Right lobe of liver (tissue), 6 donors: ENCODE measurements around the gene GNMT. TPM values are rescaled to one million over a fixed set of nuclear protein-coding genes. Genes with fewer than 3 reads are reported as not detected.
"Not testable (repeated sequence)": the region's sequence is repeated elsewhere in the genome, so short reads cannot be mapped to it uniquely, and the experiment has no call there.

Experiments
- ATAC-seq, 4 donors: fragments of 200-7000 bp; cut with Tn5 transposase; one replicate each; pipeline ENCODE4 v1.9.1; 2020; ENCODE audit warnings: mild to moderate bottlenecking in 4 of 4, moderate library complexity in 4 of 4
- DNase-seq, 3 donors: peaks; one replicate each; pipeline ENCODE4 v3.0.0-alpha.2; 2020
- H3K27ac ChIP-seq, 3 donors: fragments of 200-600 bp; one replicate each; pipeline ENCODE4 v1.8.0; 2022
- H3K27me3 ChIP-seq, 2 donors: fragments of 200-600 bp; one replicate each; pipeline ENCODE4 v1.8.0; 2022
- H3K36me3 ChIP-seq, 4 donors: fragments of 200-600 bp; sonication (generic) in 1 of 4; one replicate each; pipeline versions ENCODE4 v1.5.1 to v1.8.0; 2017 to 2022; ENCODE audit warnings: control low read depth in 1 of 4
- H3K4me1 ChIP-seq, 4 donors: fragments of 200-600 bp; sonication (generic) in 1 of 4; one replicate each; pipeline versions ENCODE4 v1.5.1 to v1.8.0; 2017 to 2022; ENCODE audit warnings: control low read depth in 1 of 4
- H3K4me3 ChIP-seq, 3 donors: fragments of 200-600 bp; one replicate each; pipeline ENCODE4 v1.8.0; 2022
- H3K9me3 ChIP-seq, 4 donors: fragments of 200-600 bp; sonication (generic) in 1 of 4; one replicate each; pipeline versions ENCODE4 v1.5.1 to v1.8.0; 2017 to 2022; ENCODE audit warnings: control low read depth in 1 of 4
- POLR2A ChIP-seq: fragments of 450-650 bp; IDR thresholded peaks from one replicate; pipeline ENCODE4 v1.6.1; 2017; ENCODE audit warnings: antibody characterized with exemption, mild to moderate bottlenecking
- WGBS: methylation state at CpG from one replicate; pipeline ENCODE4 v1.1.6; 2018; ENCODE audit warnings: low coverage, low lambda C conversion rate; ENCODE audit not compliant: insufficient coverage; ENCODE audit errors: missing lambda C conversion rate; 5-methylcytosine and 5-hydroxymethylcytosine counted together
- intact Hi-C, 2 donors: fragments of 100-400 bp; cut with DNase I; formaldehyde crosslinking; loops; one replicate each; pipeline versions ENCODE4 v1.11.2 to v1.14.1; 2022
- total RNA-seq, 6 experiments: library from RNA; depleted of rRNA in 2 of 6; stranded (reverse); fragments of >200 nt in 2 of 6; fragmentation: NEBNext Ultra II Directional in 3 of 6; extraction: Animal tissue kit (Norgen Biotek cat#: 25700) in 3 of 6; gene quantifications; one replicate each; pipeline versions ENCODE4 v1.1.0 to v1.2.4, GENCODE V29; 2016 to 2023
- TF ChIP-seq, protein P1 (sequence below), 4 donors: fragments of 200-600 bp in 3 of 4; fragments of 450-650 bp in 1 of 4; IDR thresholded peaks; one replicate each; pipeline versions ENCODE4 v1.5.1 to v1.8.0; 2016 to 2022; ENCODE audit warnings: antibody characterized with exemption in 4 of 4, mild to moderate bottlenecking in 2 of 4
- donor health status: DM: no; HTN: yes; CAD: no.
- donor health status: DM: no; HTN: no; CAD: no.
- donor health status: DM: no; HTN: no; CAD: no.
- donor health status: DM: no; HTN: yes; CAD: no.
- donor health status: DM: no; HTN: yes; CAD: no.

GNMT gene
- total RNA-seq, 6 experiments from 2014 or later: 13.7 to 470 (median 107) TPM

DNA sequence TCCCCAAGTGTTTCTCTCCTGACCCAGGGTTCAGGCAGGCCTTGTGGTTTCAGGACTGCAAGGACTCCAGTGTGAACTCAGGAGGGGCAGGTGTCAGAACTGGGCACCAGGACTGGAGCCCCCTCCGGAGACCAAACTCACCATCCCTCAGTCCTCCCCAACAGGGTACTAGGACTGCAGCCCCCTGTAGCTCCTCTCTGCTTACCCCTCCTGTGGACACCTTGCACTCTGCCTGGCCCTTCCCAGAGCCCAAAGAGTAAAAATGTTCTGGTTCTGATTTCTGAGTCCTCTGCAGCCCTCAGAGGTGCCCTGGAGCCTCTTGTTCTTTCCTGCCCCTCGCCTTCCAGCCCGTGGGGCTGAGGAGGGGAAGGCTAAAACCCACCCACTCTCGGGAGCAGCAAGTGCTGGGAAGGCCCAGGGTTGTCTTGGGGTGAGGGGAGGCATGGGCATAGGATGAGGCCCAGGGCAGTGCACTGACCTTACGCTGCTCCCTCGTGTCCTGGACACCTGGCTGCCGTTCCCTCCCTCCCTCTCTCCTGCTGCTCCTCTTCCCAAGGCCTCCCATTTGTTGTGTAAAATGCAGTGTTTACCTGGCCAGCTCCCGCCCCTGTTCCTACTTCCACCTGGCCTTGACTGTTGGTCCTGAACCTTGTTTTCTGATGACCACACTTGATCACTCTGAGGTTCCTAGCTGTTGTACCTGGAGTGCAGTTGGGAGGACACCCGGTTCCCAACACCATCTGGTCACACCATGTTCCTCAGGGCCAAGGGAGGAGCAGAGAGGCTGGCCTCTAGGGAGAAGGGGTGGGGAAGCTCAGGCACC lies 21.4 kb upstream of the GNMT start:
- WGBS: 6% methylated on average over 4 of the region's 9 CpGs
- Histone ChIP-seq H3K27me3 (no peaks in the 10 kb centered on the region), H3K36me3 (peaks cover 0 to 26% (median 0%) of the 10 kb centered on the region in 4 donors), H3K9me3 (no peaks in the 10 kb centered on the region), H3K4me3 (peak overlapping the region in 2 of 3 donors; percentile 38 to 49), H3K27ac (peak overlapping the region in 2 of 3 donors; percentile 89), H3K4me1 (peaks cover 0 to 76% (median 30%) of the 10 kb centered on the region in 4 donors)
- peak; percentile 73 to 90 (median 77) for ATAC-seq
- DNase-seq: peak in 2 of 3 donors; percentile 94 to 95
- intact Hi-C loops: no loop called here
- TF ChIP-seq, protein P1, sequence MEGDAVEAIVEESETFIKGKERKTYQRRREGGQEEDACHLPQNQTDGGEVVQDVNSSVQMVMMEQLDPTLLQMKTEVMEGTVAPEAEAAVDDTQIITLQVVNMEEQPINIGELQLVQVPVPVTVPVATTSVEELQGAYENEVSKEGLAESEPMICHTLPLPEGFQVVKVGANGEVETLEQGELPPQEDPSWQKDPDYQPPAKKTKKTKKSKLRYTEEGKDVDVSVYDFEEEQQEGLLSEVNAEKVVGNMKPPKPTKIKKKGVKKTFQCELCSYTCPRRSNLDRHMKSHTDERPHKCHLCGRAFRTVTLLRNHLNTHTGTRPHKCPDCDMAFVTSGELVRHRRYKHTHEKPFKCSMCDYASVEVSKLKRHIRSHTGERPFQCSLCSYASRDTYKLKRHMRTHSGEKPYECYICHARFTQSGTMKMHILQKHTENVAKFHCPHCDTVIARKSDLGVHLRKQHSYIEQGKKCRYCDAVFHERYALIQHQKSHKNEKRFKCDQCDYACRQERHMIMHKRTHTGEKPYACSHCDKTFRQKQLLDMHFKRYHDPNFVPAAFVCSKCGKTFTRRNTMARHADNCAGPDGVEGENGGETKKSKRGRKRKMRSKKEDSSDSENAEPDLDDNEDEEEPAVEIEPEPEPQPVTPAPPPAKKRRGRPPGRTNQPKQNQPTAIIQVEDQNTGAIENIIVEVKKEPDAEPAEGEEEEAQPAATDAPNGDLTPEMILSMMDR (IDR thresholded peaks at IDR 0.05): no peak
- TF ChIP-seq POLR2A: no peak

DNA sequence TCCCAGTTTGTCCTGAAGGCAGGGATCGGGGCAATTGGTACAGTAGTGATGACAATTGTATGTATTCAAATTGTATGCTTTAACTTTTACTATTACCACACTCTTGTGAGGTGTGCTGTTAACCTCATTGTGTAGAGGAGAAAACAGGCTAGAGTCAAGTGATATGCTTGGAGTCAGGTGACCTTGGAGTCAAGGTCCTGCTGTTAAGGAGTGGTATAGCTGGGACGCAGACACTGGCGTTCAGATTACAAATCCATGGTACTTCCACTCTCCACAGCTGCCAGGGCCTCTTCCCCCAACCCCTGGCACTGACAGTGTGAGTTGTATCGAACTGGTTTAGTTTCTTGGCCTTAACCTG lies 20.8 kb upstream of the GNMT start:
- no peaks in the 10 kb centered on the region for H3K27me3 ChIP-seq
- WGBS: 45% methylated on average over 3 of the region's 4 CpGs
- peak overlapping the region in 2 of 3 donors; percentile 84 to 89 for H3K27ac ChIP-seq
- intact Hi-C loops: no loop called here
- peak in 1 of 4 donors; percentile 4 for ATAC-seq
- peaks cover 0 to 20% (median 0%) of the 10 kb centered on the region in 4 donors for H3K36me3 ChIP-seq
- no peak for TF ChIP-seq POLR2A
- TF ChIP-seq, protein P1 (IDR thresholded peaks at IDR 0.05): no peak
- no peak overlapping the region for H3K4me3 ChIP-seq
- H3K4me1 ChIP-seq: peaks cover 0 to 76% (median 30%) of the 10 kb centered on the region in 4 donors
- H3K9me3 ChIP-seq: no peaks in the 10 kb centered on the region
- DNase-seq: no peak

DNA sequence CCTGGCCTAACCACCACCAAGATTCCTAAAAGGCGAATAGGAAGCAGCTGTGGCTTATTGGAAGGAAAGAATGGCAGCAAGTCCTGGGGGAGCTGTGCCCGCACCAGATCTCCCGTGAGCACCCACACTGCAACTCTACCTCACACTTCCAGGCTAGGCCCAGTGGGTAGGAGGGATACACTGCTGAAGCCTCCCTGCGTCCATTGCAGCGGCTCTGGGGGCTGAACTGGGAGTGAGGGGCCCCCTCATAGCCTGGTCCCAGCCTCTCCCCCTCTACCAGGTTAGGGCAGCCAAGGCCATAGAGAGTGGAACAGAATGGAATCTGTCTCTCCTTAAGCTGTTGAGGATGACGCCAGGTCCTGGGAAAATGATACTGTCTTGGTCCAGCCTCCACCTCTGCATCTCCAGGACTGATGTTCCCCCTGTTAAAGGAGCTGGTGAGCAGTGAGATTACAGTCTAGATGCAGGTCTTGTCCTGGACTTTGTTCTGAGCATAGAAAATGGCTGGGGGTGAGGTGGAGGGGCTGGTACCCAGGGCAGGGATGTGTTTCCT lies 20.0 kb upstream of the GNMT start:
- intact Hi-C loops: no loop called here
- WGBS: 60% methylated on average over 2 of the region's 6 CpGs
- TF ChIP-seq, protein P1 (IDR thresholded peaks at IDR 0.05): no peak
- TF ChIP-seq POLR2A: no peak
- DNase-seq: no peak
- no peaks in the 10 kb centered on the region for H3K27me3 ChIP-seq
- H3K4me1 ChIP-seq: peaks cover 0 to 72% (median 30%) of the 10 kb centered on the region in 4 donors
- H3K4me3 ChIP-seq: no peak overlapping the region
- H3K36me3 ChIP-seq: peaks cover 0 to 12% (median 0%) of the 10 kb centered on the region in 4 donors
- no peaks in the 10 kb centered on the region for H3K9me3 ChIP-seq
- no peak for ATAC-seq
- peak overlapping the region in 2 of 3 donors; percentile 84 to 89 for H3K27ac ChIP-seq

DNA sequence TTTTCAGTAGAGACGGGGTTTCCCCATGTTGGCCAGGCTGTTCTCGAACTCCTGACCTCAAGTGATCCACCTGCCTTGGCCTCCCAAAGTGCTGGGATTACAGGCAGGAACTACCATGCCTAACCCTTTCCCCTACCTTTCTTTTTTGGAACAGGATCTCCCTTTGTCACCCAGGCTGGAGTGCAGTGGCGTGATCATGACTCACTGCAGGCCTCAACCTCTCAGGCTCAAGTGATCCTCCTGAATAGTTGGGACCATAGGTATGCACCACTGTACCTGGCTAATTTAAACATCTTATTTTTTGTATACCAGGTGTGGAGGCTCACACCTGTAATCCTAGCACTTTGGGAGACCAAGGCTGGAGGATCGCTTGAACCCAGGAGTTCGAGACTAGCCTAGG lies 19.2 kb upstream of the GNMT start:
- 100% methylated on average over 4 of the region's 5 CpGs for WGBS
- H3K27me3 ChIP-seq, ATAC-seq, H3K36me3 ChIP-seq, DNase-seq, H3K9me3 ChIP-seq, H3K4me3 ChIP-seq, intact Hi-C loops: not testable (repeated sequence)
- peak overlapping the region in 2 of 3 donors; percentile 84 to 89 for H3K27ac ChIP-seq
- H3K4me1 ChIP-seq: peaks cover 0 to 64% (median 26%) of the 10 kb centered on the region in 4 donors

DNA sequence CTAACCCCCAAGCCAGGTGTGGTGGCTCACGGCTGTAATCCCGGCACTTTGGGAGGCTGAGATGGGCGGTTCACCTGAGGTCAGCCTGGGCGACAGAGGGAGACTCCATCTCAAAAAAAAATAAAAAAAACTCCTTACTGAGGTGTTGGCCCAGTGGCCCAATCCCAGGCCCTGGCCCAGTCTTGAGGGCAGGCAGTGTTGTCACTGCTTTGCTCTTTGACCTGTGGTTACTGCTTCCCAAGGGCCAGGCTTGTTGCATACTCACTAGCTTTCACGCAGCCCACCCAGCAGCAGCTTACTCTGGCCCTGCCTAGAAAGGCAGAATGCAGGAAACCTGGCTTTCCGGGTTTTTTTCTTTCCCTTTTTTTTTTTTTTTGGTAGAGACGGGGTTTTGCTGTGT lies 18.1 kb upstream of the GNMT start:
- intact Hi-C loops: no loop called here
- peaks cover 0 to 8% (median 0%) of the 10 kb centered on the region in 4 donors for H3K36me3 ChIP-seq

More for the DNA sequence above, 18.1 kb upstream of the GNMT start:
- DNase-seq (peak in 2 of 3 donors; percentile 75 to 80), ATAC-seq (peak; percentile 29 to 42 (median 34))
- H3K27me3 ChIP-seq: no peaks in the 10 kb centered on the region
- no peaks in the 10 kb centered on the region for H3K9me3 ChIP-seq
- peak overlapping the region in 2 of 3 donors; percentile 84 to 89 for H3K27ac ChIP-seq
- 70% methylated on average over 2 of the region's 7 CpGs for WGBS
- TF ChIP-seq POLR2A: no peak
- TF ChIP-seq, protein P1 (IDR thresholded peaks at IDR 0.05): no peak
- peaks cover 0 to 53% (median 21%) of the 10 kb centered on the region in 4 donors for H3K4me1 ChIP-seq
- no peak overlapping the region for H3K4me3 ChIP-seq
